K562 (cell line): Measurements from ENCODE around the gene DMRTA1. TPM values are rescaled to one million over a fixed set of nuclear protein-coding genes. Genes with fewer than 3 reads are reported as not detected.

Experiments
- ATAC-seq: fragments of 200-7000 bp; cut with Tn5 transposase; 3 replicates; pipeline ENCODE4 v1.9.1; 2020; ENCODE audit warnings: moderate library complexity
- BruUV-seq: library from RNA; stranded (reverse); fragments of 400-500 nt; replicated peaks from 2 replicates; lab custom pipeline; 2021; lab: Mats Ljungman, UMichigan
- CTCF ChIA-PET: fragments of 300-600 bp; formaldehyde crosslinking; extraction: SDS; loops from one replicate; lab custom pipeline; 2021; ENCODE audit warnings: low intra/inter-chr PET ratio; lab: Yijun Ruan, JAX
- POLR2A ChIA-PET: fragments of 300-600, 350-650 bp; sonication (Branson Sonifier 250); formaldehyde crosslinking; extraction: SDS; loops from one replicate; lab custom pipeline; 2021; ENCODE audit warnings: antibody characterized with exemption, inconsistent platforms; lab: Yijun Ruan, JAX
- DNase-seq, 4 experiments: peaks; one replicate each; pipeline versions ENCODE4 v3.0.0 to v3.0.0-alpha.2; 2011 to 2018; ENCODE audit warnings: low spot score in 3 of 4, mixed read lengths in 3 of 4; ENCODE audit errors: extremely low read depth in 1 of 4
- FAIRE-seq: peaks from 2 replicates; lab custom pipeline; 2011; peaks lifted over from hg19 to GRCh38; lab: Jason Lieb, UNC
- H2AFZ ChIP-seq: 2 replicates; pipeline ENCODE4 v1.6.0; 2011; ENCODE audit warnings: low read depth, low read length, control low read depth, inconsistent platforms
- H3K27ac ChIP-seq: fragments of 200-600 bp; 3 replicates; pipeline ENCODE4 v1.8.0; 2011; ENCODE audit warnings: low read depth, mild to moderate bottlenecking, control low read depth, inconsistent platforms, low read length, moderate library complexity, mixed read lengths; ENCODE audit errors: extremely low read depth
- H3K27me3 ChIP-seq, 2 experiments: fragments of 300-600 bp in 1 of 2; 2 replicates in 1 of 2; 3 replicates in 1 of 2; pipeline versions ENCODE4 v1.6.0 to v1.8.0; 2011; ENCODE audit warnings: inconsistent platforms in 2 of 2, low read length in 2 of 2, mild to moderate bottlenecking in 1 of 2, mixed read lengths in 1 of 2, moderate library complexity in 1 of 2; ENCODE audit not compliant: control insufficient read depth in 2 of 2, insufficient read depth in 2 of 2
- H3K36me3 ChIP-seq: fragments of 300-600 bp; 3 replicates; pipeline ENCODE4 v1.8.0; 2011; ENCODE audit warnings: mild to moderate bottlenecking, low read length, inconsistent platforms; ENCODE audit not compliant: control insufficient read depth, insufficient read depth
- H3K4me1 ChIP-seq, 2 experiments: fragments of 200-600 bp in 1 of 2; replicated peaks in 1 of 2; 2 replicates in 1 of 2; 3 replicates in 1 of 2; pipeline versions ENCODE4 v1.5.1 to v1.8.0; 2011; ENCODE audit warnings: inconsistent platforms in 2 of 2, low read length in 2 of 2, mild to moderate bottlenecking in 1 of 2, mixed read lengths in 1 of 2, moderate library complexity in 1 of 2; ENCODE audit not compliant: control insufficient read depth in 2 of 2, insufficient read depth in 2 of 2
- H3K4me2 ChIP-seq: 2 replicates; pipeline ENCODE4 v1.6.1; 2011; ENCODE audit warnings: low read length, control low read depth, inconsistent platforms, mixed read lengths; ENCODE audit not compliant: insufficient read depth
- H3K4me3 ChIP-seq: fragments of 200-600 bp; sonication (generic), shearing (Covaris generic); 2 replicates; pipeline ENCODE4 v1.5.1; 2016; ENCODE audit warnings: control low read depth, inconsistent platforms
- H3K79me2 ChIP-seq: fragments of 200-600 bp; 3 replicates; pipeline ENCODE4 v1.8.0; 2011; ENCODE audit warnings: low read length, inconsistent platforms; ENCODE audit not compliant: control insufficient read depth, insufficient read depth
- H3K9ac ChIP-seq, 2 experiments: 2 replicates each; pipeline versions ENCODE4 v1.6.0 to v1.6.1; 2011; ENCODE audit warnings: low read depth in 2 of 2, low read length in 2 of 2, control low read depth in 1 of 2, inconsistent platforms in 1 of 2, mild to moderate bottlenecking in 1 of 2, mixed read lengths in 1 of 2; ENCODE audit not compliant: insufficient read depth in 1 of 2
- H3K9me1 ChIP-seq: one replicate; pipeline ENCODE4 v1.6.0; 2011; ENCODE audit warnings: inconsistent platforms, mild to moderate bottlenecking, low read length, moderate library complexity; ENCODE audit not compliant: control insufficient read depth, insufficient read depth
- H3K9me3 ChIP-seq: replicated peaks from 2 replicates; pipeline ENCODE4 v1.5.1; 2011; ENCODE audit warnings: low read depth, low read length, inconsistent platforms; ENCODE audit not compliant: control insufficient read depth, insufficient read depth
- H4K20me1 ChIP-seq: replicated peaks from 2 replicates; pipeline ENCODE4 v1.6.1; 2011; ENCODE audit warnings: low read length, inconsistent platforms, mixed read lengths; ENCODE audit not compliant: control insufficient read depth, insufficient read depth
- ARHGAP35 ChIP-seq: fragments of 450-650 bp; IDR thresholded peaks from 2 replicates; pipeline ENCODE4 v1.6.1; 2018; ENCODE audit not compliant: partially characterized antibody
- DIDO1 ChIP-seq: fragments of 450-650 bp; IDR thresholded peaks from 2 replicates; pipeline ENCODE4 v1.6.1; 2016; ENCODE audit warnings: low read depth, missing biosample characterization, missing genetic modification characterization
- EWSR1 ChIP-seq: fragments of 450-650 bp; IDR thresholded peaks from 2 replicates; pipeline ENCODE4 v1.6.1; 2018; ENCODE audit warnings: borderline replicate concordance, mild to moderate bottlenecking, low read depth, moderate library complexity; ENCODE audit not compliant: partially characterized antibody
- HCFC1 ChIP-seq: IDR thresholded peaks from 2 replicates; pipeline ENCODE4 v1.6.1; 2012; ENCODE audit warnings: low read depth, low read length, improper control_type of control experiment
- NFE2L1 ChIP-seq: fragments of 450-650 bp; IDR thresholded peaks from 2 replicates; pipeline ENCODE4 v1.6.1; 2016; ENCODE audit warnings: missing genetic modification characterization, low read depth, mild to moderate bottlenecking, missing compliant biosample characterization, moderate library complexity, borderline replicate concordance
- SIN3A ChIP-seq, 2 experiments: fragments of 150-350 bp in 1 of 2; IDR thresholded peaks; 2 replicates each; pipeline ENCODE4 v1.6.1; 2011 to 2016; ENCODE audit warnings: borderline replicate concordance in 2 of 2, low read depth in 2 of 2, low read length in 2 of 2, mild to moderate bottlenecking in 2 of 2, moderate library complexity in 2 of 2; ENCODE audit not compliant: control insufficient read depth in 1 of 2
- ZKSCAN3 ChIP-seq: fragments of 250-450 bp; sonication (Bioruptor Pico); IDR thresholded peaks from 2 replicates; pipeline ENCODE4 v1.4.0; 2020
- ZNF282 ChIP-seq: sonication (generic); formaldehyde crosslinking; IDR thresholded peaks from 2 replicates; pipeline ENCODE4 v1.8.1; 2023; ENCODE audit warnings: missing genetic modification reagents
- ZNF707 ChIP-seq: fragments of 250-450 bp; sonication (Bioruptor Pico); conservative IDR thresholded peaks from 2 replicates; pipeline ENCODE4 v1.8.0; 2022; ENCODE audit warnings: inconsistent platforms, mild to moderate bottlenecking, moderate library complexity
- ZNF785 ChIP-seq: fragments of 250-450 bp; sonication (Bioruptor Pico); IDR thresholded peaks from 2 replicates; pipeline ENCODE4 v1.4.0; 2020; ENCODE audit warnings: mild to moderate bottlenecking
- WGBS: fragments of 100-300 bp; shearing (Covaris generic); methylation state at CpG from one replicate; pipeline ENCODE4 v1.1.6; 2016; ENCODE audit warnings: low coverage, mixed read lengths; ENCODE audit not compliant: insufficient coverage; ENCODE audit errors: missing lambda C conversion rate; 5-methylcytosine and 5-hydroxymethylcytosine counted together
- in situ Hi-C: fragments of 300-500 bp; cut with MboI; formaldehyde crosslinking; loops from 4 replicates; pipeline ENCODE4 v1.15.0; 2018; ENCODE audit warnings: inconsistent platforms, mixed read lengths
- intact Hi-C: fragments of 100-400 bp; cut with micrococcal nuclease; formaldehyde crosslinking; loops from 2 replicates; pipeline ENCODE4 v1.14.2; 2022
- polyA plus RNA-seq, 8 experiments: library from polyadenylated mRNA; depleted of rRNA in 4 of 8; stranded (reverse) in 5 of 8; unstranded in 3 of 8; fragments of >200 nt; fragmentation: Nextera tagmentation in 2 of 8; fragmentation: Illumina TruSeq in 1 of 8; extraction: Ambion mirVana in 2 of 8; extraction: Trizol in 1 of 8; gene quantifications; 2 replicates each; pipeline versions ENCODE4 v1.2.1 to v1.2.3, GENCODE V29; 2011 to 2014; ENCODE audit warnings: inconsistent platforms in 1 of 8, missing spikeins in 1 of 8
- total RNA-seq, 7 experiments: library from RNA; depleted of rRNA in 6 of 7; stranded (reverse); fragments of >200 nt in 6 of 7; fragmentation: Illumina TruSeq in 2 of 7; extraction: Trizol in 2 of 7; gene quantifications; 2 replicates each; pipeline versions ENCODE4 v1.2.1 to v1.2.3, GENCODE V29; 2011 to 2021; ENCODE audit warnings: low replicate concordance in 1 of 7

Gene DMRTA1
- total and polyA plus RNA-seq, 9 of the 15 experiments (the other 6 are each of a cell fraction or from before 2014, with no cell fraction given): not detected

DNA sequence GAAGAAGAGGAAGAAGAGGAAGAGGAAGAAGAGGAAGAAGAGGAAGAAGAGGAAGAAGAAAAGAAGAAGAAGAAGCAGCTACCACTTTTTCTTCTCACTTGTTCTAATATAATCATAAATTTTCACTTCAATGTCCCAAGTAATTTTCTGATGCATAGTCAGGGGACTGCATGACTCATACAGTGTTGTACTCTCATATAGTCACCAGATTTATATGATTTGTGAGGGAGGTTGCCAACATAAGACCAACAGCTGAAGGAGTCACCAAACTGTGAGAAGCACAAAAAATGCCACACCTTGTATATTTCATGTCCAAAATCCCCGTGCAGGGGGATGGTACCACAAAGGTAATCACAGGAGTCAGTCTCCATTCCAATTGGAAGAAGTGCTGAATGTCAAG lies 32.7 kb upstream of the DMRTA1 start:
- H3K9me3 ChIP-seq: no peaks in the 10 kb centered on the region
- FAIRE-seq (no peak), ATAC-seq (no peak), DNase-seq (no peak)
- in situ Hi-C loops: no loop called here
- no TSS peak for BruUV-seq
- H2AFZ ChIP-seq: no peak overlapping the region
- ChIA-PET POLR2A (no interaction called here), CTCF (no interaction called here)
- H3K27me3 ChIP-seq: no peaks in the 10 kb centered on the region
- H4K20me1 ChIP-seq: no peaks in the 10 kb centered on the region
- no peaks in the 10 kb centered on the region for H3K36me3 ChIP-seq
- H3K27ac ChIP-seq: no peak overlapping the region
- H3K9ac ChIP-seq: no peak overlapping the region
- H3K4me1 ChIP-seq: no peaks in the 10 kb centered on the region
- intact Hi-C loops: no loop called here
- no peaks in the 10 kb centered on the region for H3K9me1 ChIP-seq
- H3K4me3 ChIP-seq: no peak overlapping the region
- no peaks in the 10 kb centered on the region for H3K79me2 ChIP-seq
- no peak for TF ChIP-seq ARHGAP35
- no peak for TF ChIP-seq ZNF282 (CRISPR knock-in tag)
- H3K4me2 ChIP-seq: no peak overlapping the region
- WGBS: no CpG with 5 or more reads among the region's 1 CpG

- intact Hi-C loops (no loop called here), in situ Hi-C loops (no loop called here)
- Histone ChIP-seq H4K20me1 (no peaks in the 10 kb centered on the region), H3K4me2 (no peak overlapping the region), H3K79me2 (no peaks in the 10 kb centered on the region), H3K9me3 (no peaks in the 10 kb centered on the region), H3K9me1 (no peaks in the 10 kb centered on the region), H3K9ac (no peak overlapping the region), H2AFZ (no peak overlapping the region), H3K27me3 (no peaks in the 10 kb centered on the region), H3K27ac (no peak overlapping the region), H3K36me3 (no peaks in the 10 kb centered on the region), H3K4me1 (no peaks in the 10 kb centered on the region), H3K4me3 (no peak overlapping the region)
- no peak for FAIRE-seq
- no CpG with 5 or more reads among the region's 5 CpGs for WGBS
- no peak for DNase-seq
- CTCF ChIA-PET: no interaction called here
- TF ChIP-seq DIDO1 (tag) (no peak), ZKSCAN3 (CRISPR knock-in tag) (no peak), ZNF707 (CRISPR knock-in tag) (no peak), ZNF785 (CRISPR knock-in tag) (no peak), NFE2L1 (no peak), HCFC1 (no peak), EWSR1 (no peak), SIN3A (IDR thresholded peaks at IDR 0.05; ENCODE audit: borderline replicate concordance in 2 of 2, control insufficient read depth in 1 of 2, low read depth in 2 of 2, low read length in 2 of 2) (no peak)
- POLR2A ChIA-PET: no interaction called here
- no TSS peak for BruUV-seq
- ATAC-seq: no peak
Measured at GRCh38 chr9:22415941-22416691, 30.5 kb upstream of the DMRTA1 start.
